Cerebellar nuclear complex (tissue), 1 donor: Measurements from ENCODE around the gene STK10.
A peak's percentile ranks its signal among the peaks of the same experiment; 100 is the strongest.

ENCODE experiments used
- DNase-seq, 2 experiments: peaks; one replicate each; lab custom pipeline; 2025; lab: John Stamatoyannopoulos, UW

Gene STK10

GRCh38 chr5:172142709-172143215, 45.3 kb downstream of the STK10 start:
- no peak for DNase-seq

- no peak for DNase-seq
Observed at GRCh38 chr5:172141949-172142319, 46.1 kb downstream of the STK10 start.

- DNase-seq, result no peak
Observed at GRCh38 chr5:172140866-172141265, 47.2 kb downstream of the STK10 start.

GRCh38 chr5:172140120-172140519, 47.9 kb downstream of the STK10 start:
- DNase-seq, result no peak

- no peak for DNase-seq
Observed at GRCh38 chr5:172137046-172137445, 51.0 kb downstream of the STK10 start.

GRCh38 chr5:172133359-172134029, 54.5 kb downstream of the STK10 start:
- no peak for DNase-seq

- no peak for DNase-seq
Observed at GRCh38 chr5:172131690-172132089, 56.3 kb downstream of the STK10 start.

GRCh38 chr5:172129256-172129910, 58.6 kb downstream of the STK10 start:
- no peak for DNase-seq

- peak in 1 of 2 experiments; percentile 64 for DNase-seq
Observed at GRCh38 chr5:172127581-172127980, 60.4 kb downstream of the STK10 start.

- DNase-seq, result peak; percentile 21 to 50
Observed at GRCh38 chr5:172123269-172123692, 64.7 kb downstream of the STK10 start.

GRCh38 chr5:172119921-172120688, 67.9 kb downstream of the STK10 start:
- no peak for DNase-seq

GRCh38 chr5:172118891-172119290, 69.1 kb downstream of the STK10 start:
- DNase-seq, result no peak

- no peak for DNase-seq
Observed at GRCh38 chr5:172117977-172118701, 69.9 kb downstream of the STK10 start.

- peak; percentile 27 to 46 for DNase-seq
Observed at GRCh38 chr5:172115541-172115982, 72.5 kb downstream of the STK10 start.

- no peak for DNase-seq
Observed at GRCh38 chr5:172114875-172115422, 73.1 kb downstream of the STK10 start.

GRCh38 chr5:172113036-172113435, 75.0 kb downstream of the STK10 start:
- no peak for DNase-seq

GRCh38 chr5:172111852-172112225, 76.2 kb downstream of the STK10 start:
- no peak for DNase-seq

GRCh38 chr5:172110921-172111851, 76.8 kb downstream of the STK10 start:
- DNase-seq, result no peak

GRCh38 chr5:172110260-172110815, 77.7 kb downstream of the STK10 start:
- no peak for DNase-seq

- no peak for DNase-seq
Observed at GRCh38 chr5:172109749-172110148, 78.3 kb downstream of the STK10 start.
